Measurements from ENCODE around the gene KIAA1671. TPM values are rescaled to one million over a fixed set of nuclear protein-coding genes. Genes with fewer than 3 reads are reported as not detected.

Gene KIAA1671
- total and polyA plus RNA-seq, 2 of the 4 experiments (the other 2 are of a cell fraction): 0.02 TPM; not detected in 1

GRCh38 chr22:25122136-25122764, 169.7 kb downstream of the KIAA1671 start:
- dilution Hi-C loops (cut with HindIII; ENCODE audit: low sequenced_read_pairs, unreplicated experiment) (no loop called here), in situ Hi-C loops (cut with MboI; ENCODE audit: low sequenced_read_pairs) (no loop called here), intact Hi-C loops (cut with micrococcal nuclease) (no loop called here)
- H3K9me3 ChIP-seq (ENCODE audit: control insufficient read depth, insufficient read depth, low read length): no peaks in the 10 kb centered on the region
- H3K27ac ChIP-seq (ENCODE audit: insufficient read depth, low read length): no peak overlapping the region
- H4K5ac ChIP-seq (ENCODE audit: low read depth, low read length): no peak overlapping the region
- POLR2A ChIA-PET (ENCODE audit: unreplicated experiment): no interaction called here
- H3K9me1 ChIP-seq (ENCODE audit: insufficient read depth, low read length): no peaks in the 10 kb centered on the region
- DNase-seq (no peak), ATAC-seq (ENCODE audit: low read depth) (no peak)
- no TSS peak for BruUV-seq (replicated peaks)
- H3K56ac ChIP-seq (ENCODE audit: extremely low read depth, insufficient read depth, low read length): no peak overlapping the region
- H3K36me3 ChIP-seq (ENCODE audit: control insufficient read depth, insufficient read depth, low read length): no peaks in the 10 kb centered on the region
- no peak overlapping the region for H2BK120ac ChIP-seq (ENCODE audit: low read depth, low read length)
- H3K14ac ChIP-seq (replicated peaks; ENCODE audit: low read depth, low read length): no peak overlapping the region
- no peaks in the 10 kb centered on the region for H3K4me1 ChIP-seq (ENCODE audit: control insufficient read depth, insufficient read depth, low read length)
- H2BK5ac ChIP-seq (ENCODE audit: low read depth, low read length, poor library complexity, severe bottlenecking): no peak overlapping the region
- no peak overlapping the region for H2BK15ac ChIP-seq (ENCODE audit: low read depth, low read length)
- no peak overlapping the region for H4K91ac ChIP-seq (ENCODE audit: insufficient read depth, low read depth, low read length)
- CTCF ChIA-PET: no interaction called here
- H3K4me2 ChIP-seq (ENCODE audit: low read depth, low read length): no peak overlapping the region
- H3K4me3 ChIP-seq (ENCODE audit: insufficient read depth, low read depth, low read length): no peak overlapping the region
- H3K79me1 ChIP-seq (ENCODE audit: low read depth in 1 of 2, low read length in 2 of 2): no peaks in the 10 kb centered on the region
- no peak overlapping the region for H4K8ac ChIP-seq (ENCODE audit: low read depth in 2 of 2, low read length in 2 of 2)
- no peak overlapping the region for H2BK20ac ChIP-seq (ENCODE audit: low read depth, low read length)
- H3K27me3 ChIP-seq (ENCODE audit: control insufficient read depth, insufficient read depth, low read length): no peaks in the 10 kb centered on the region
- TF ChIP-seq FOS (IDR thresholded peaks at IDR 0.05; ENCODE audit: low read depth, low read length) (no peak), BHLHE40 (IDR thresholded peaks at IDR 0.05; ENCODE audit: low read depth, low read length) (no peak), SMC3 (IDR thresholded peaks at IDR 0.05; ENCODE audit: low read depth, low read length) (no peak), MAFK (IDR thresholded peaks at IDR 0.05; ENCODE audit: low read depth, low read length) (no peak), POLR2A (IDR thresholded peaks at IDR 0.05; ENCODE audit: low read depth, low read length) (no peak)
- H3K4ac ChIP-seq (ENCODE audit: low read depth, low read length): no peak overlapping the region
- 69% methylated on average over 6 of the region's 14 CpGs; no CpG with 5 or more reads in 1 of the 2 experiments for WGBS, 2 experiments (ENCODE audit: extremely low coverage in 2 of 2, insufficient read length in 1 of 2)
- H2AK9ac ChIP-seq (replicated peaks; ENCODE audit: low read depth, low read length, poor library complexity): no peak overlapping the region
- H3K9ac ChIP-seq (ENCODE audit: low read depth, low read length): no peak overlapping the region
- H3K23ac ChIP-seq (ENCODE audit: low read depth, low read length): no peak overlapping the region
- no peaks in the 10 kb centered on the region for H4K20me1 ChIP-seq (ENCODE audit: insufficient read depth, low read length)
- no peak overlapping the region for H3K18ac ChIP-seq (ENCODE audit: low read depth, low read length)
- no peak overlapping the region for H2AK5ac ChIP-seq (ENCODE audit: low read depth, low read length)
- no peak overlapping the region for H2AFZ ChIP-seq (replicated peaks; ENCODE audit: low read length, poor library complexity)
